Sigmoid colon (tissue), 3 donors: ENCODE data around the gene RPL10A.

Experiments used
- POLR2A ChIP-seq, 2 donors: fragments of 450-650 bp; IDR thresholded peaks; one replicate each; pipeline ENCODE4 v1.6.1; 2016; ENCODE audit warnings: antibody characterized with exemption in 2 of 2, mild to moderate bottlenecking in 2 of 2, moderate library complexity in 2 of 2
- TF ChIP-seq, protein P1 (sequence below), 4 experiments: fragments of 450-650 bp in 3 of 4; fragments of 200-600 bp in 1 of 4; IDR thresholded peaks; one replicate each; pipeline ENCODE4 v1.5.1; 2016 to 2019; ENCODE audit warnings: antibody characterized with exemption in 4 of 4, mild to moderate bottlenecking in 3 of 4, moderate library complexity in 2 of 4

DNA sequence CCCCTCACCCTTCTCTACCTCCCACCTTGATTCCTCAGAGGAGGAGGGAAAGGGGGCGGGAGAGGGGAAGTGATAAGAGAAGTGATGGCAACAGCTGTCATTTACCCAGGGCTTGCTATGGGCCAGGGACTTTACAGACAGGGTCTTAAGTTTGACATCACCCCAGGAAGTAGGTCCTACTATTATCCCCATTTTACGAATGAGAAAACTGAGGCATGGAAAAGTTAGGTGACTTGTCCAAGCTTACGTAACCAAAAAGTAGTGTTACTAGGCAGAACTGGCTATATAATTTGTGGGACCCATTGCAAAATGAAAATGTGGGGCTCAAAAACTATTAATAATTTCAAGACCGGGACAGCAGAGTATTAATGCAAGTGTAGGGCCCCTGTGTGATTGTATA is 26.6 kb upstream of the RPL10A start:
- TF ChIP-seq, protein P1, sequence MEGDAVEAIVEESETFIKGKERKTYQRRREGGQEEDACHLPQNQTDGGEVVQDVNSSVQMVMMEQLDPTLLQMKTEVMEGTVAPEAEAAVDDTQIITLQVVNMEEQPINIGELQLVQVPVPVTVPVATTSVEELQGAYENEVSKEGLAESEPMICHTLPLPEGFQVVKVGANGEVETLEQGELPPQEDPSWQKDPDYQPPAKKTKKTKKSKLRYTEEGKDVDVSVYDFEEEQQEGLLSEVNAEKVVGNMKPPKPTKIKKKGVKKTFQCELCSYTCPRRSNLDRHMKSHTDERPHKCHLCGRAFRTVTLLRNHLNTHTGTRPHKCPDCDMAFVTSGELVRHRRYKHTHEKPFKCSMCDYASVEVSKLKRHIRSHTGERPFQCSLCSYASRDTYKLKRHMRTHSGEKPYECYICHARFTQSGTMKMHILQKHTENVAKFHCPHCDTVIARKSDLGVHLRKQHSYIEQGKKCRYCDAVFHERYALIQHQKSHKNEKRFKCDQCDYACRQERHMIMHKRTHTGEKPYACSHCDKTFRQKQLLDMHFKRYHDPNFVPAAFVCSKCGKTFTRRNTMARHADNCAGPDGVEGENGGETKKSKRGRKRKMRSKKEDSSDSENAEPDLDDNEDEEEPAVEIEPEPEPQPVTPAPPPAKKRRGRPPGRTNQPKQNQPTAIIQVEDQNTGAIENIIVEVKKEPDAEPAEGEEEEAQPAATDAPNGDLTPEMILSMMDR (IDR thresholded peaks at IDR 0.05), result no peak
- TF ChIP-seq POLR2A (IDR thresholded peaks at IDR 0.05), result no peak
